Measurements from ENCODE around the gene CCNK. TPM values are rescaled to one million over a fixed set of nuclear protein-coding genes. Genes with fewer than 3 reads are reported as not detected.

Gene CCNK
- total RNA-seq, 1 donor from 2014 or later: 66.2 TPM

GRCh38 chr14:99437706-99438105 is 43.5 kb upstream of the CCNK start:
- Mint-ChIP-seq H3K27ac (no peak overlapping the region), H3K4me1 (ENCODE audit: unreplicated experiment) (peaks cover 6% of the 10 kb centered on the region), H3K4me3 (no peak overlapping the region), H3K27me3 (no peaks in the 10 kb centered on the region), H3K36me3 (peaks cover 38% of the 10 kb centered on the region), H3K9me3 (no peaks in the 10 kb centered on the region)
- DNase-seq (ENCODE audit: extremely low spot score, unreplicated experiment): no peak
- TF ChIP-seq CTCF (conservative IDR thresholded peaks at IDR 0.05): no peak

- peaks cover 6% of the 10 kb centered on the region for H3K4me1 Mint-ChIP-seq (ENCODE audit: unreplicated experiment)
- H3K27ac Mint-ChIP-seq: no peak overlapping the region
- no peak for DNase-seq (ENCODE audit: extremely low spot score, unreplicated experiment)
- peaks cover 26% of the 10 kb centered on the region for H3K36me3 Mint-ChIP-seq
- no peak overlapping the region for H3K4me3 Mint-ChIP-seq
- no peaks in the 10 kb centered on the region for H3K27me3 Mint-ChIP-seq
- peak; percentile 40 for TF ChIP-seq CTCF (conservative IDR thresholded peaks at IDR 0.05)
- H3K9me3 Mint-ChIP-seq: no peaks in the 10 kb centered on the region
Observed at GRCh38 chr14:99440278-99440677, 40.9 kb upstream of the CCNK start.

GRCh38 chr14:99441157-99441870 is 39.9 kb upstream of the CCNK start:
- no peak for DNase-seq (ENCODE audit: extremely low spot score, unreplicated experiment)
- Mint-ChIP-seq H3K9me3 (no peaks in the 10 kb centered on the region), H3K4me3 (no peak overlapping the region), H3K36me3 (peaks cover 19% of the 10 kb centered on the region), H3K27ac (no peak overlapping the region), H3K27me3 (no peaks in the 10 kb centered on the region), H3K4me1 (ENCODE audit: unreplicated experiment) (peaks cover 6% of the 10 kb centered on the region)
- peak; percentile 56 for TF ChIP-seq CTCF (conservative IDR thresholded peaks at IDR 0.05)

GRCh38 chr14:99441918-99442317 is 39.3 kb upstream of the CCNK start:
- no peaks in the 10 kb centered on the region for H3K27me3 Mint-ChIP-seq
- H3K4me1 Mint-ChIP-seq (ENCODE audit: unreplicated experiment): peaks cover 6% of the 10 kb centered on the region
- H3K9me3 Mint-ChIP-seq: no peaks in the 10 kb centered on the region
- TF ChIP-seq CTCF (conservative IDR thresholded peaks at IDR 0.05): no peak
- H3K4me3 Mint-ChIP-seq: no peak overlapping the region
- DNase-seq (ENCODE audit: extremely low spot score, unreplicated experiment): no peak
- H3K36me3 Mint-ChIP-seq: peaks cover 22% of the 10 kb centered on the region
- no peak overlapping the region for H3K27ac Mint-ChIP-seq

GRCh38 chr14:99445931-99446330 is 35.3 kb upstream of the CCNK start:
- Mint-ChIP-seq H3K36me3 (peaks cover 31% of the 10 kb centered on the region), H3K27ac (no peak overlapping the region), H3K4me1 (ENCODE audit: unreplicated experiment) (peaks cover 6% of the 10 kb centered on the region), H3K27me3 (no peaks in the 10 kb centered on the region), H3K4me3 (no peak overlapping the region), H3K9me3 (no peaks in the 10 kb centered on the region)
- no peak for TF ChIP-seq CTCF (conservative IDR thresholded peaks at IDR 0.05)
- no peak for DNase-seq (ENCODE audit: extremely low spot score, unreplicated experiment)

Data from type B pancreatic cell (in vitro differentiated cells).